ENCODE measurements around the gene RALGPS1. TPM values are rescaled to one million over a fixed set of nuclear protein-coding genes. Genes with fewer than 3 reads are reported as not detected.

RALGPS1 gene
- total RNA-seq, 4 donors from 2014 or later: 4.6 to 11.9 (median 10.0) TPM

DNA sequence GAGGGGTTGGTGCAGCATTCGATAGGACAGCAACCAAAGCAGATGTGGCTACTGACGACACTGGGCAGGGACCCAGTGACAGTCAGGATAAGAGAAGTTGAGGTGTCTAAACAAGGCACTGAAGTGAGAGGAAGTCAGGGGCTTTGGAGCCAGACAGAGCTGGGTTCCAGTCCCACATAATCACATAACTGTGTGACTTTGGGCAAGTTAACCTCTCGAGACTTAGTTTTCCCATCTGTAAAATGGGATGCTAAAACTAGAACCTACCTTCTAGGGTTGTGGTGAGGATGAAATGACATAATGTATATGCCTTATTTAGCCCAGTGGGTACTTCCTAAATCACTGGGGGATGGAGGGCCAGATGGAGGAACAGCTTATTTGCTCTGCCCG is 204.7 kb downstream of the RALGPS1 start:
- no peaks in the 10 kb centered on the region for H3K9me3 ChIP-seq
- no peak overlapping the region for H3K4me3 ChIP-seq
- no peak for DNase-seq (ENCODE audit: extremely low spot score)
- 100% methylated on average over 4 of the region's 4 CpGs for WGBS
- TF ChIP-seq CTCF (IDR thresholded peaks at IDR 0.05): no peak
- TF ChIP-seq POLR2AphosphoS5 (IDR thresholded peaks at IDR 0.05): no peak
- no peak for TF ChIP-seq POLR2A (IDR thresholded peaks at IDR 0.05; ENCODE audit: low read depth)
- no peak for TF ChIP-seq EP300 (IDR thresholded peaks at IDR 0.05)
- intact Hi-C loops (cut with DNase I): no loop called here
- no peaks in the 10 kb centered on the region for H3K27me3 ChIP-seq
- H3K36me3 ChIP-seq: peaks cover 0 to 12% (median 8%) of the 10 kb centered on the region in 4 donors
- peaks cover 48 to 83% (median 70%) of the 10 kb centered on the region in 4 donors for H3K4me1 ChIP-seq
- no peak overlapping the region for H3K27ac ChIP-seq (replicated peaks in 1 of 4)

DNA sequence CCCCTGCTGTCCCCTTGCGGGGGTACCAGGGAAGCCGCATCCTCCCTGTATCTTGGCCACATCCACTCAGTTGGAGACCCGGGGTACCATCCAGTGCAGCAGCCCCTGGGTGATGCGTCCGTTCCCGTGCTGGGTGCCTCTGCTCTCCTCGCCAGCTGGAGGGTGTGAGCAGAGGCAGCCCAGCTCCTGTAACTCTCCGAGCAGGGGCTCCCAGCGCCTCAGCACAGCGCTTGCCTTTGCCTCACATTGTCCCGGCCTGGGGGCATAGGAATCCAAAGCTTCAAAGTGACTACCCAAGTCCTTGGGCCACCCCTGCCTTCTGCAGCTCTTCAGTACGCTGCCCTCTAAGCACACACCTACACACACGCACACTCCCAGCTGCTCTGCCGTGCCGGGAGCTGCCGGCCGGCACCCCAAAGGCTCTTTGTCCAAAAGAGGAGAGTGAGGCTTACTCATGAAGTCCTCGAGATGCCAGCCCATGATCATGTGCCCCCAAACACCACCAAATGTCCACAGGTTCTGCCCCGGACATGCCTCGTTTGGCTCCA is 207.1 kb downstream of the RALGPS1 start:
- peaks cover 44 to 81% (median 77%) of the 10 kb centered on the region in 4 donors for H3K4me1 ChIP-seq
- H3K4me3 ChIP-seq: peak overlapping the region; percentile 61 to 71 (median 64)
- no peak for DNase-seq (ENCODE audit: extremely low spot score)
- WGBS: 6% methylated on average over 8 of the region's 20 CpGs
- peaks cover 0 to 12% (median 8%) of the 10 kb centered on the region in 4 donors for H3K36me3 ChIP-seq
- TF ChIP-seq EP300 (IDR thresholded peaks at IDR 0.05) (no peak), CTCF (IDR thresholded peaks at IDR 0.05) (no peak), POLR2AphosphoS5 (IDR thresholded peaks at IDR 0.05) (no peak), POLR2A (IDR thresholded peaks at IDR 0.05; ENCODE audit: low read depth) (no peak)
- intact Hi-C loops (cut with DNase I): loop anchor here (5.0 kb wide), 1 partner anchor 66 kb away; no protein-coding TSS in a partner anchor
- H3K9me3 ChIP-seq: no peaks in the 10 kb centered on the region
- H3K27ac ChIP-seq (replicated peaks in 1 of 4): peak overlapping the region; percentile 91 to 96 (median 94)
- H3K27me3 ChIP-seq: no peaks in the 10 kb centered on the region

GRCh38 chr9:127122176-127123063 is 207.8 kb downstream of the RALGPS1 start, which contains the start of gene ANGPTL2:
Gene ANGPTL2, minus strand, starts transcription at chr9:127122635. Its CDS starts 13,904 bp downstream, at chr9:127108731.
- Histone ChIP-seq H3K27ac (replicated peaks in 1 of 4) (peak within 1 kb of the TSS; percentile 91 to 96 (median 94)), H3K4me3 (peak within 1 kb of the TSS; percentile 61 to 71 (median 64)), H3K27me3 (no peaks in the 10 kb centered on the region), H3K4me1 (peaks cover 41 to 82% (median 79%) of the 10 kb centered on the region in 4 donors), H3K9me3 (no peaks in the 10 kb centered on the region), H3K36me3 (peaks cover 0 to 11% (median 6%) of the 10 kb centered on the region in 4 donors)
- no peak for TF ChIP-seq CTCF (IDR thresholded peaks at IDR 0.05)
- peak; percentile 88 to 91 for TF ChIP-seq POLR2AphosphoS5 (IDR thresholded peaks at IDR 0.05)
- intact Hi-C loops (cut with DNase I): loop anchor here (5.0 kb wide), 1 partner anchor 65 kb away; no protein-coding TSS in a partner anchor
- 0% methylated on average over 14 of the region's 43 CpGs for WGBS
- DNase-seq (ENCODE audit: extremely low spot score): peak; percentile 95

DNA sequence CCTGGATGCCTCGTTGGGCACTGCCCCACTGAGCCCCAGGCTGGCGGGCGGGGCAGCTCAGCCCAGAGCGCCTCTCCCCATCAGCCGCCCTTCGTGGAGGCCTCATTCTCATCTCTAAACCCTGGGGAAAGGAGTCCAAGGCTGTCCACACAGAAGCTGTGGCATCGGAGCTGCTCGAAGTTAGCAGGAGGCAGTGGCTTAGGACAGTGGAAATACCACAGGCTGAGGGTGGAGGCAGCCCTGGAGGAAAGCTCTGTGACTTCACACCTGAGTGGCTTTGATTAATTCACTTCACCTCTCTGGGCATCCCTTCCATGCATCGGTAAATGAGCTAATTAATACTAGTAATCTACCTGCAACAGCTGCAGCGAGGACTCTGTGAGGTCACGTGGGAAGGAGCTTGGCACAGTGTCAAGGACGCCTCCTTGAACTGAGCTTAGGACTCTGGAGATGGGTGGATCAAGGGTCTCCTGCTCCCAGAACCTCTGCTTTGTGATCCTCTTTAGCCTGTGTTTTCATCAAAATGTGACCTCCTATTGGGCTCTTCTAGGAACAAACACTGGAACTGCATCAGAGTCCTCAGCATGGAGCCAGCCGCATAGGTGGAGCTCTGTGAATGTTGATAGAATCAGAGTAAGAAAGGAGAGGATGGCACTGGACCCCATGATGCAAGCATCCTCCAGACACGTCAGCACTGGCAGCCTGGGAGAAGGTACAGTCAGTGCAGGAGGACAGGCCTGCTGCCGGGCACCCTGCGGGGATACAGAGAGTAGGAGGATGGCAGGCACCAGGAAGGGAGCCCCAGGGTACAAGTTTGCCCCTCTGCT is 208.7 kb downstream of the RALGPS1 start:
- 47% methylated on average over 8 of the region's 16 CpGs for WGBS
- Histone ChIP-seq H3K27me3 (no peaks in the 10 kb centered on the region), H3K4me3 (peak overlapping the region; percentile 61 to 71 (median 64)), H3K4me1 (peaks cover 35 to 77% (median 75%) of the 10 kb centered on the region in 4 donors), H3K36me3 (peaks cover 0 to 11% (median 6%) of the 10 kb centered on the region in 4 donors), H3K9me3 (no peaks in the 10 kb centered on the region), H3K27ac (replicated peaks in 1 of 4) (peak overlapping the region; percentile 91 to 96 (median 94))
- DNase-seq (ENCODE audit: extremely low spot score): no peak
- no peak for TF ChIP-seq POLR2A (IDR thresholded peaks at IDR 0.05; ENCODE audit: low read depth)
- peak in 1 of 2 donors; percentile 35 for TF ChIP-seq POLR2AphosphoS5 (IDR thresholded peaks at IDR 0.05)
- intact Hi-C loops (cut with DNase I): loop anchor here (5.0 kb wide), 1 partner anchor 64 kb away; no protein-coding TSS in a partner anchor
